Pulmonary artery endothelial cell (primary cell): ENCODE data around the gene PROM2. TPM values are rescaled to one million over a fixed set of nuclear protein-coding genes. Genes with fewer than 3 reads are reported as not detected.

Experiments
- total RNA-seq: library from RNA; depleted of rRNA; stranded (reverse); fragments of >200 nt; gene quantifications from 2 replicates; pipeline ENCODE4 v1.2.3, GENCODE V29; 2014

The PROM2 gene
- total RNA-seq, 1 donor from 2014 or later: 0.07 TPM

Other genes starting within 250 kb of the PROM2 start
- not detected in 2 replicates for gene MAL, start 248.7 kb upstream of the PROM2 start, total RNA-seq
- 67.9 and 75.9 TPM in 2 replicates for gene MRPS5, start 152.6 kb upstream of the PROM2 start, total RNA-seq
- 10.2 TPM in 2 replicates for gene ZNF514, start 114.6 kb upstream of the PROM2 start, total RNA-seq
- 6.7 and 9.4 TPM in 2 replicates for gene ZNF2, start 108.6 kb upstream of the PROM2 start, total RNA-seq
- gene ZNF892, start 66.9 kb upstream of the PROM2 start, total RNA-seq: 5.1 and 8.6 TPM in 2 replicates
- gene KCNIP3, start 22.9 kb downstream of the PROM2 start, total RNA-seq: 0.33 and 0.35 TPM in 2 replicates
- 34.0 and 50.0 TPM in 2 replicates for gene FAHD2A, start 128.3 kb downstream of the PROM2 start, total RNA-seq
- not detected in 2 replicates for gene TRIM43B, start 210.3 kb downstream of the PROM2 start, total RNA-seq